PFSK-1 (cell line): ENCODE data around the gene ZNF729.

Experiments used
- POLR2AphosphoS5 ChIP-seq: IDR thresholded peaks from 2 replicates; pipeline ENCODE4 v1.6.1; 2012; ENCODE audit warnings: low read depth, mild to moderate bottlenecking, control low read depth, low read length, moderate library complexity
- SIN3A ChIP-seq: IDR thresholded peaks from 2 replicates; pipeline ENCODE4 v1.6.1; 2012; ENCODE audit warnings: mild to moderate bottlenecking, low read length, moderate library complexity, borderline replicate concordance; ENCODE audit not compliant: insufficient read depth
- TAF1 ChIP-seq: IDR thresholded peaks from 2 replicates; pipeline ENCODE4 v1.6.1; 2012; ENCODE audit warnings: low read length, control low read depth, borderline replicate concordance; ENCODE audit not compliant: insufficient read depth

- no peak for TF ChIP-seq POLR2AphosphoS5
- no peak for TF ChIP-seq SIN3A
- TF ChIP-seq TAF1: no peak
Measured at GRCh38 chr19:22261596-22261995, 24.6 kb upstream of the ZNF729 start.
